ENCODE data around the gene RHEB.

RHEB gene

DNA sequence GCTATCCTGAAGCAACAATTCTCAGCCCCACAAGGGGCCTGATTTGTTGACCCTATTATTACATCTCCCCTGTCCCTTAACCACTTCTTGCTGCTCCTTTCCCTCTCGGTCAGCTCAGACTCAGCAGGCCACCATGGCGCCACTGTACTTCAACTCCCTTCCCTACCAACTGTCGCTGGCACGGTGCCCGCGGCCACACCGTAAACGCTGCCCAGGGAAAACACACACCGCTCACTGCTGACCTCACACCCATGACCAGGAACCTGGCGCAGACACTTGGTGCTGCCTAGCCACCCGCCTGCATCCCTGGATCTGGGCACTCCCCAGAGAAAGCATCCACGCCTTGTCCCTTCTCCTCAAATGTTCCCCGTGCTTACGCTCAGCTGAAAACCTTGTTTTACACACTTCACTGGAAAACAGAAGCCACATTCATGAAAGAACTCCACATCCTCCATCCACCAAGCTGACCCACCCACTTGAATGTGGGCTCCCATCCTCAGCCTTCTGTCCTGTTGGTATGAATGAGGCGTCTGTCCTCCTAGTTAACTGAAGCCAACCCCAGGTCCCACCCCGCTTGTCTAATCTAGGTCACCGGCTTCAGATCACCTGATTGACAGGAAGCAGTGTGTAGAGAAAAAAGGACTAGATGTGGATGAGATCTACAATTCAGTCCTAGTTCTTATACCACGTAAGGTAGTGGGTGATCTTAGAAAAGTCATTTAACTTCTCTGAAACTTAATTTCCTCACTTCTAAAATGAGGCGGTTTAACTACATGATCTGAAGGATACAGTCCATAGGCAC lies 51.3 kb downstream of the RHEB start:
- no peak for DNase-seq

DNA sequence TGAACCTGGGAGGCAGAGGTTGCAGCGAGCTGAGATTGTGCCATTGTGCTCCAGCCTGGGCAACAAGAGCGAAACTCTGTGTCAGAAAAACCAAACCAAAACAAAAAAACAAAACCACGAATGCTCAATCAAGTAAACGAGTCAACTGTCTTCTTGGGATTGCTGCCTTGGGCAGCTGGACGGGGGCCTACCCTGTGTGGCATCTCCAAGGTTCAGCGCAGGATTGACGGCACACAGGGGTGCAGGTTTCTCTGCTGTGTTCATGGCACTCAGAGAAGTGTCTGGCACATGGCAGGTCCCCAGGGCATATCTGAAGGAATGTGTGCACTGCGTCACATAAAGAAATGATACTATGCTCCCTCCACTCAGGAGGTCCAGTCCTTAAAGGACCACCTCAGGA lies 54.5 kb downstream of the RHEB start:
- no peak for DNase-seq

DNA sequence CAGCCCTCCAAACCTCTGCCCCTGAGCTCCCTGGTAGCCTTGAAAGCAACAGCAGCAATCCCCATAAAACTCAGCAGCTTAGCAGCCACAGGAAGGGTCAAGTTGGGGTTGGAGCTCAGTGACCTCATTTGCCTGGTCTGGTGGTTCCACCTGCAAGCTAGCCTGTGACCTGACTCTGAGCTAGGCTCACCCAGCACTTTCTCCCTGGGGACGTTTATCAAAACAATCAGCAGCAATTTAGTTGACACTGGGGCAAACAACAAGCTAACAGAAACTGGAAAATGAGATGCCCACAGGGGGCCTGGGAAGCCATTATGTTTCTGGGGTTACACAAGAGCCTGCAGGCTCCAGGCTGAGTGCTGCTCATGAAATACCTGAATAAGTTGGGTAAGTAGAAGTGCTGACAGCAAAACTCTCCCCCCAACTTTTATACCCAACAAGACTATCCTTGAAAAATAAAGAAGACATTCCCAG lies 57.4 kb downstream of the RHEB start:
- DNase-seq, result no peak

- DNase-seq, result no peak
These were observed 57.8 kb downstream of the RHEB start for GRCh38 chr7:151461942-151462230.

DNA sequence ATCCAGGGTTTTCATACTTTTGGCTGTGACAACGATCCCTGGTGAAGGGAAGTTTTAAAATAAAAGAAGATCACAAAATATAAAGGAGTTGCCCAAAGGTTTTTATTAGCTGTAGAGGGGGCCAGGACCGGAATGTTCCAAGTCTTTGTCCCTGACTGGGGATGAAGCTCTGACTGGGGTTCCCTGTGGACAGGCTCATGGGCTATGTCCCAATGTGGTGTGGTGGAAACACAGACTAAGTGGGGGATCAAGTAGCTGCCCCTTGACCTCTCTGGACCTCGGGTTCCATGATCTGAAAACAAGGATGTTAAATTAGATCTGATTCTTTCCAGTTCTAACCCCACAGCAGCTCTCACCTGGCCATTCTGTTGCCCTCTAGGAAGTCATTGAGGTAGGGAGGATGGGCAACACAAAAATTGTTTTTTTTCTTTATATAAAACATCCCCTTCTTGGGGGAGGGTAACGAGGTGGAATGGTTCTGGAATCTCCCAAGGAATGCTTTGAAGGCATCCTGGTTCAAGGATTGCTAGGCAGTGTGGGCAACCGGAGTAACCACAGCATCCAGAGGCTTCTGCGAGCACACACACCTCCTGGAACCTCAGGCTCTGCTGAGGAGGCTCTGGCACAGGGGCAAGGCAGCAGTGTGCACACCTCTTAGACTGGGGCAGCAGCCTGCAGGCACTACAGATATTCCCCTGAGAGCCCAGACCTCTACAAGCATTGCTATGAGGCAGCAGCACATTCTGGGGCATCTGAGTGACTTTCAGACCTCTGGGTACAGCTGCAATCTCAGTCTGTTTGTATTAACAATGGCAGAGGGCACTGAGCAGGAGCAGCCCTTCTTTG lies 58.4 kb downstream of the RHEB start:
- no peak for DNase-seq

- no peak for DNase-seq
These were observed 59.2 kb downstream of the RHEB start for GRCh38 chr7:151460474-151460855.

DNA sequence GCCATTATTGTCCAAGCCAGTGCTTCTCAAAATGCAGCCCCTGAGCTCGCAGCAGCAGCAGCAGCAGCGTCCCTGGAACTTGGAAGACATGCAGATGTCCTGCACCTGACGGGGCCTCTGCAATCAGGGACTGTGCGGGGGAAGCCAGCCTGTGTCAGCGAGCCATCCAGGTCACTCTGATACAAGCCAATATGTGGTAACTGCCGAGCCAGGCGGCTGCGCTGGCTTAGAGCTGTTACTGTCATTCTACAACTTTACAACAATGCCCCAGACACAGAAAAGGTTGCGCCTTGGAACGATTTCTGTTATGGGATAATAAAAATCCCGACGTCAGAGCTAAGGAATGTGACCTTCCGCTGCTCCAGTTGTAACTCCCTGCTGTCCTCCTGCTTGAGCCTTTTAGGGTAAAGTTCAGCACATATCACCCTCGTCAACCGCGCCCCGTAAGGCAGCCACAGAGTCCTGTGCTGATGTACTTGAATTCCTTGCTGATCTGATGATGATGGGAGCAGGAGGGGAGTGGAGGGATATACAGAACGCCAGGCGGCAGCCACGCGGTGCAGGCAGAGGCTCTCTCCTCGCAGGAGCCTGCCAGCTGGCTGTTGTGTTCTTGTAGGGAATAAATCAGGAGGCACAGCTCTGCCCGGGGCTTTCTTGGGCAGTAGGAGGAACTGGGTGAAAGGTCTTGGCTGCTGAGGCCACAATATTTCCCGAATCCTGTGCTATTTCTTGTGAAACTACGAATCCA lies 59.8 kb downstream of the RHEB start:
- peak; percentile 71 for DNase-seq

GRCh38 chr7:151457534-151457933 lies 62.2 kb downstream of the RHEB start:
- no peak for DNase-seq

DNA sequence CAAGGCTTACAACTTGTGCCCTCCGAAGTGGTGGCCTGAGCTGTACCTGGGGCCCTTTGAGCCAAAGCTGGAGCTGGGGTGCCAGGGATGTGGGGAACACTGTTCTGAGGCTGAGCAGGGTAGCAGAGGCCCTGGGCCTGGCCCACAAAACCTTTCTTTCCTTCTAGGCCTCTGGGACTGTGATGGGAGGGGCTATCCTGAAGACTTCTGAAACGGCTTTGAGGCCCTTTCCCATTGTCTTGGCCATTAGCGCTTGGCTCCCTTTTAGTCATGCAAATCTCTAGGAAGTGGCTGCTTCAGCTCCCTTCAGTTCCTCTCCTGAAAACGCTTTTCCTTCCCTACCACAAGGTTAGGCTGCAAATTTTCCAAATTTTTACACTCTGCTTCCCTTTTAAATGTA lies 62.9 kb downstream of the RHEB start:
- no peak for DNase-seq

DNA sequence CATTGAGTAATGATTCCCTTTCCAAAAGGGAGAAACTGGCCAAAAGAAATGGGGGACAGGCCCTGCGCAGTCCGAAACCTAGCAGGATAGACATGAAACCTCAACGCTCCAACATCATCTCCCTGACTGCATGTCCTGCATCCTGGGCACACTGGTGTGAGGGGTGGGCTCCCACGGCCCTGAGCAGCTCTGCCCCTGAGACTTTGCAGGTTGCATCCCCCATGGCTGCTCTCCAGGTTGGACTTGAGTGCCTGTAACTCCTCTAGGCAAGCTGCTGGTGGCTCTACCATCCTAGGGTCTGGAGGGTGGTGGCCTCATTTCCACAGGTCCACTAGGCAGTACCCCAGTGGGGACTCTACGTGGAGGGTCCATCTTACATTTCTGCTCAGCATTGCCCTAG lies 63.4 kb downstream of the RHEB start:
- no peak for DNase-seq

DNA sequence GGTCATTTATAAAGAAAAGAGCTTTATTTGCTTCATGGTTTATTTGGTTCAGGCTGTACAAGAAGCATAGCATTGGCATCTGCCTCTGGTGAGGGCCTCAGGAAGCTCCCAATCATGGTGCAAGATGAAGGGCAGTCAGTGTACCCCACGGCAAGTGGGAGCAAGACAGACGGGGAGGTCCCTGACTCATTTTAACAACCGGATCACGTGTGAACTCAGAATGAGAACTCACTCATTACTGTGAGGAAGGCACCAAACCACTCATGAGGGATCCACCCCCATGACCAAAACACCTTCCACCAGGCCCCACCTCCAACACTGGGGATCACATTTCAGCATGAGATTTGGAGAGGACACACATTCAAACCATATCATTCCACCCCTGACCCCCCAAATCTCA lies 64.0 kb downstream of the RHEB start:
- DNase-seq, result no peak

DNA sequence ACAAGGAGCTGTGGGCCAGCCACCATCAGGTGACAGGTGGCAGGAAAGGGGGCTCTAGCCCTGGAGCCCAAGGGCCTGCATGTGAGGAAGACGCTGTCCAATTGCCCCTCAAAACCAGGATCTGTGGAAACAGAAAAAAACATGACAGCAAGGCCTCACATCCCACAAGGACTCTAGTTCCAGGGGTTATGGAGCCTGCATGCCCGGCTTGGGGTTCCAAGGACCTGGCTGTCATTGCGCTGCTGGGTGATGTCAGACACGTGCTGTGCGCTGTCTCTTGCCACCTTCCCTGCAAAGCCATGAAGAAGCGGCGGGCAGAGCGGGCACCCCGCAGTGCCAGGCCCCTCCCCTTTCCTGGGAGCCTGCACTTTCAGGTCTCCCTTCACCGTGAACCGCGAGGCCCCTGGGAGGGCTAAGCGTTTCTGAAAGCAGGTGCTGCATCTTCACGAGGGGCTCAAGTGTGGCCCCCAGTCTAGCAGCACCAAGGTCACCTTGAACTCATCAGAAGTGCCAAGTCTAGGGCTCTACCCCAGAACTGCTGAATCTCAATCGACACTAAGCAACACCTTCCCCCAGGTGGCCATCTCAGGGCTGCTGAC lies 64.7 kb downstream of the RHEB start:
- no peak for DNase-seq

DNA sequence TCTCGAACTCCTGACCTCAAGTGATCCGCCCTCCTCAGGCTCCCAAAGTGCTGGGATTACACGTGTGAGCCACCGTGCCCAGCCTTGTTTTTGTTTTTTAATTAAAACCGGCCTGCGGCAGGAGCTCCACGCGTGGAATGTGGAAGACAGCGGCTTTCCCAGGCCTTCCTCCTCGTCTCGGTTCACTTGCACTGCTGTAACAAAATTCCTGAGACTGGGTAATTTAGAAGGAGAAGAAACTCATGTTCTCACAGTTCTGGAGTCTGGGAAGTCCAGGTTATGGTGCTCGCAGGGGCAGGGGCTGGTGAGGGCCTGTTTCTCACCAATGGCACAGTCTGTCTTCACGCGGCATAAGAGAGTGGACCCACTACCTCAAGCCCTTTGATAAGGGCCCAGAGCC lies 65.4 kb downstream of the RHEB start:
- DNase-seq, result no peak

GRCh38 chr7:151453326-151453791 lies 66.3 kb downstream of the RHEB start:
- DNase-seq, result no peak

DNA sequence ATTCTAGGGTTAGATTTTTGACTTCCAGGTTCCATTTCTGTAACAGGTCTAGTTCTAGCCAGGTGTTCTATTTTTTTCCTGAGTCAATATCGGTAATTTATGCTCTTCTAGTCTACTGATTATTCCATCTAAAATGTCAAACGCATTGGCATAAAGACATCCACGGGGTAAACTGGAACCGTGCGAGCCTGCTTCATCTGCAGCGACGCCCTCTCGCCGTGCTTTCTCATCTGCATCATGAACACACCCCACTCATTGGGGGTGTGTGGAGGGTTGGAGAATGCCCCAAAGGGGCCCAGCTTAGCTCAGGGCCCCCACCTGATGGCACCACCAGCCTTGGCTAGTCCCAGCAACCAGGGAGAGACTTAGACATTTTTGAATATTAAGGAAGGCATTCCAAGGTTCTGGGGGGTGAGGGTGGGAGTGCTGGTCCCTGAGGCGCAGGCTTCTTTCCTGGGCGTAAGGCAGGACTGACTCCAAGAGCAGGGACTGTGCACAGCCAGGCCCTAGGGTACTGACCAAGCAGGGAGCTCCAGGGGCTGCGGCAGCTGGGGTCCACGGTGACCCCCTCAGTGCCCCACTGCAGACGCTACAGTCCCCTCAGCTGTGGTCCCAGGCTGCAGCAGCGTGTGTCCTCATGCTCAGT lies 66.9 kb downstream of the RHEB start:
- no peak for DNase-seq

- DNase-seq, result no peak
These were observed 67.8 kb downstream of the RHEB start for GRCh38 chr7:151451626-151452571.

DNA sequence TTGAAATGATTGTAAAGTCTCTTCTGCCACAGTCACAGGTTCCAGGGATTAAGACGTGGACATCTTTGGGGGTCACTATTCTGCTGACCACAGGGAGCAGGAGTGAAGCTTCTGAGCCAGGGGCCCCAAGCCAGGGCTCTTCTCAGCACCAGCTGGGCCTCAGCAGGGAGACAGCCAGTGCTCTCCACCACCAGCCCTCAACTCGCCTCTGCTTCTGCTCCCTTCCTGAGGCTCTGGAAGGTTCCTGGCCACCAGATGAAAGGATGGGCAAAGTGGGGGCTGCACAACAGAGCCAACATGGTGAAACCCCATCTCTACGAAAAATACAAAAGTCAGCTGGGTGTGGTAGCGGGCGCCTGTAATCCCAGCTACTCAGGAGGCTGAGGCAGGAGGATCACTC lies 68.5 kb downstream of the RHEB start:
- DNase-seq, result no peak

GRCh38 chr7:151449990-151450389 lies 69.7 kb downstream of the RHEB start:
- DNase-seq, result no peak

- DNase-seq, result no peak
These were observed 71.1 kb downstream of the RHEB start for GRCh38 chr7:151448261-151449252.

- no peak for DNase-seq
These were observed 71.8 kb downstream of the RHEB start for GRCh38 chr7:151447901-151448260.

All from DMS 273 treated with DMSO at 0.1 percent for 48 hours (cell line).